ENCODE measurements around the gene RASA3. TPM values are rescaled to one million over a fixed set of nuclear protein-coding genes. Genes with fewer than 3 reads are reported as not detected.
A peak's percentile ranks its signal among the peaks of the same experiment; 100 is the strongest.

RASA3 gene
- total RNA-seq, 1 donor from 2014 or later = 41.1 TPM

- DNase-seq (ENCODE audit: low read depth) = peak; percentile 64
Measured at GRCh38 chr13:113970810-113971470, 161.5 kb downstream of the RASA3 start.

GRCh38 chr13:113969973-113970611 lies 162.3 kb downstream of the RASA3 start:
- Histone ChIP-seq H3K4me2 (ENCODE audit: low read length) (no peak overlapping the region), H2AFZ (ENCODE audit: low read depth, low read length) (no peak overlapping the region), H3K79me2 (ENCODE audit: insufficient read depth, low read length) (no peaks in the 10 kb centered on the region), H3K27ac (ENCODE audit: low read depth, low read length) (no peak overlapping the region), H3K9me3 (ENCODE audit: insufficient read depth, low read depth, low read length) (no peaks in the 10 kb centered on the region), H3K4me1 (ENCODE audit: insufficient read depth, low read length) (peaks cover 4% of the 10 kb centered on the region), H4K20me1 (ENCODE audit: insufficient read depth, low read length) (peaks cover 13% of the 10 kb centered on the region), H3K4me3 (ENCODE audit: insufficient read depth, low read depth, low read length) (no peak overlapping the region), H3K9ac (ENCODE audit: low read length) (no peak overlapping the region), H3K36me3 (ENCODE audit: insufficient read depth, low read length) (peaks cover 10% of the 10 kb centered on the region), H3K27me3 (ENCODE audit: insufficient read depth, low read length) (no peaks in the 10 kb centered on the region)
- TF ChIP-seq EZH2 (IDR thresholded peaks at IDR 0.05; ENCODE audit: insufficient read depth, low read length) (no peak), CTCF (IDR thresholded peaks at IDR 0.05; ENCODE audit: insufficient read depth, low read depth, low read length) (no peak)
- Mint-ChIP-seq H3K27ac (ENCODE audit: unreplicated experiment) (no peak overlapping the region), H3K4me1 (ENCODE audit: low read depth, unreplicated experiment) (no peaks in the 10 kb centered on the region), H3K36me3 (ENCODE audit: low read depth, unreplicated experiment) (peaks cover 11% of the 10 kb centered on the region), H3K9me3 (ENCODE audit: unreplicated experiment) (no peaks in the 10 kb centered on the region), H3K27me3 (ENCODE audit: low read depth, unreplicated experiment) (no peaks in the 10 kb centered on the region), H3K4me3 (ENCODE audit: unreplicated experiment) (no peak overlapping the region)
- FAIRE-seq (no peak), DNase-seq (ENCODE audit: low read depth) (no peak)

More at GRCh38 chr13:113970810-113971470, 161.5 kb downstream of the RASA3 start:
- H3K4me1 ChIP-seq (ENCODE audit: insufficient read depth, low read length) = peaks cover 4% of the 10 kb centered on the region
- H3K27ac ChIP-seq (ENCODE audit: low read depth, low read length) = no peak overlapping the region
- H3K9me3 Mint-ChIP-seq (ENCODE audit: unreplicated experiment) = no peaks in the 10 kb centered on the region
- no peak overlapping the region for H3K4me2 ChIP-seq (ENCODE audit: low read length)
- H3K4me3 Mint-ChIP-seq (ENCODE audit: unreplicated experiment) = no peak overlapping the region
- no peaks in the 10 kb centered on the region for H3K27me3 Mint-ChIP-seq (ENCODE audit: low read depth, unreplicated experiment)
- no peaks in the 10 kb centered on the region for H3K27me3 ChIP-seq (ENCODE audit: insufficient read depth, low read length)
- H3K4me3 ChIP-seq (ENCODE audit: insufficient read depth, low read depth, low read length) = no peak overlapping the region
- H3K27ac Mint-ChIP-seq (ENCODE audit: unreplicated experiment) = peak overlapping the region; percentile 34
- H3K9me3 ChIP-seq (ENCODE audit: insufficient read depth, low read depth, low read length) = no peaks in the 10 kb centered on the region
- no peaks in the 10 kb centered on the region for H3K4me1 Mint-ChIP-seq (ENCODE audit: low read depth, unreplicated experiment)
- H3K36me3 ChIP-seq (ENCODE audit: insufficient read depth, low read length) = peaks cover 10% of the 10 kb centered on the region
- peaks cover 14% of the 10 kb centered on the region for H3K36me3 Mint-ChIP-seq (ENCODE audit: low read depth, unreplicated experiment)
- no peak for TF ChIP-seq CTCF (IDR thresholded peaks at IDR 0.05; ENCODE audit: insufficient read depth, low read depth, low read length)
- no peak for TF ChIP-seq EZH2 (IDR thresholded peaks at IDR 0.05; ENCODE audit: insufficient read depth, low read length)
- H3K9ac ChIP-seq (ENCODE audit: low read length) = no peak overlapping the region
- peaks cover 13% of the 10 kb centered on the region for H4K20me1 ChIP-seq (ENCODE audit: insufficient read depth, low read length)
- no peak for FAIRE-seq
- H2AFZ ChIP-seq (ENCODE audit: low read depth, low read length) = no peak overlapping the region
- no peaks in the 10 kb centered on the region for H3K79me2 ChIP-seq (ENCODE audit: insufficient read depth, low read length)

Measured in astrocyte (in vitro differentiated cells and primary cell).